ENCODE data around the gene GAB2. TPM values are rescaled to one million over a fixed set of nuclear protein-coding genes. Genes with fewer than 3 reads are reported as not detected.

The GAB2 gene
- total and polyA plus RNA-seq, 2 of the 13 experiments (the other 11 are each of a cell fraction or from before 2014, with no cell fraction given), result 4.1 to 8.6 TPM

DNA sequence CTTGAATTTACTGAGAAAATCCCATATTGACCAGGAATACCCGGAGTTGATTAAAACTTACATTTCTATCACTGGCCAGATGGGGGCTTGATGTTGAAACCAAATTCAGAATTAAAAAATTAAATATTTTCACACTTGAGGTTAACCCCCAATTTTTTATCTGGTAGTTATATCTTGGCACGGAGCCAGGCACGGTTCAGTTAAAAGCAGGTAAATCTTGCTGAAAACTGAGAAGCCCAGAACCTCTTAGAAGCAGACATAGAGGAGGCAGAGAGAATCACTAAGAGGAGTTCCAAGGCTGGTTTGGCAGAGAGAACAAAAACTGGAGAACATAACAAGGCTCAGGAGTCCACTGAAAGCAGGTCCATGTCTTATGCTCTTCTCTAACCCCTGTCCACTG, 151.2 kb downstream of the GAB2 start:
- Histone ChIP-seq H3K9me3 (ENCODE audit: low read length) (no peaks in the 10 kb centered on the region), H3K4me3 (replicated peaks in 1 of 3; ENCODE audit: insufficient read depth in 1 of 3, low read depth in 2 of 3, low read length in 3 of 3) (no peak overlapping the region), H3K79me2 (ENCODE audit: insufficient read depth, low read length) (no peaks in the 10 kb centered on the region), H3K27me3 (ENCODE audit: control insufficient read depth in 1 of 2, insufficient read depth in 2 of 2, low read length in 2 of 2) (no peaks in the 10 kb centered on the region), H3K4me1 (ENCODE audit: insufficient read depth, low read length) (no peaks in the 10 kb centered on the region), H4K20me1 (ENCODE audit: insufficient read depth, low read length) (no peaks in the 10 kb centered on the region), H3K4me2 (ENCODE audit: low read depth, low read length) (no peak overlapping the region), H3K9ac (ENCODE audit: insufficient read depth, low read depth, low read length) (no peak overlapping the region), H3K36me3 (replicated peaks in 1 of 2; ENCODE audit: control insufficient read depth in 1 of 2, insufficient read depth in 2 of 2, low read length in 2 of 2) (no peaks in the 10 kb centered on the region), H2AFZ (ENCODE audit: low read length) (no peak overlapping the region), H3K27ac (ENCODE audit: extremely low read length, insufficient read depth, low read length) (no peak overlapping the region)
- in situ Hi-C loops (cut with HindIII; ENCODE audit: extremely low pct_ligation_motif_present, low pct_unique_long_range_greater_than_20kb) (no loop called here), intact Hi-C loops (cut with micrococcal nuclease; ENCODE audit: unreplicated experiment) (no loop called here)
- 94% methylated on average over 3 of the region's 3 CpGs for WGBS (ENCODE audit: low lambda C conversion rate)
- ATAC-seq (no peak), DNase-seq (ENCODE audit: low spot score) (no peak), FAIRE-seq (no peak)
- TF ChIP-seq TCF12 (IDR thresholded peaks at IDR 0.05) (no peak), TCF12 (CRISPR knock-in tag; IDR thresholded peaks at IDR 0.05) (no peak), MXI1 (IDR thresholded peaks at IDR 0.05; ENCODE audit: borderline replicate concordance, low read depth, low read length) (no peak), JDP2 (CRISPR knock-in tag; IDR thresholded peaks at IDR 0.05; ENCODE audit: borderline replicate concordance) (no peak), ZNF367 (CRISPR knock-in tag; IDR thresholded peaks at IDR 0.05; ENCODE audit: borderline replicate concordance) (no peak), HDAC1 (CRISPR knock-in tag; IDR thresholded peaks at IDR 0.05) (no peak), AKAP8 (CRISPR knock-in tag; IDR thresholded peaks at IDR 0.05) (no peak), LCORL (IDR thresholded peaks at IDR 0.05) (peak; percentile 57; the same call in 1 of the 2 replicates), LCORL (CRISPR knock-in tag; IDR thresholded peaks at IDR 0.05) (no peak), ZNF343 (CRISPR knock-in tag; IDR thresholded peaks at IDR 0.05) (no peak)
- BruUV-seq (replicated peaks), result no TSS peak
- CTCF ChIA-PET (ENCODE audit: low intra/inter-chr PET ratio, low total read pairs), result no interaction called here
- POLR2A ChIA-PET, result no interaction called here

DNA sequence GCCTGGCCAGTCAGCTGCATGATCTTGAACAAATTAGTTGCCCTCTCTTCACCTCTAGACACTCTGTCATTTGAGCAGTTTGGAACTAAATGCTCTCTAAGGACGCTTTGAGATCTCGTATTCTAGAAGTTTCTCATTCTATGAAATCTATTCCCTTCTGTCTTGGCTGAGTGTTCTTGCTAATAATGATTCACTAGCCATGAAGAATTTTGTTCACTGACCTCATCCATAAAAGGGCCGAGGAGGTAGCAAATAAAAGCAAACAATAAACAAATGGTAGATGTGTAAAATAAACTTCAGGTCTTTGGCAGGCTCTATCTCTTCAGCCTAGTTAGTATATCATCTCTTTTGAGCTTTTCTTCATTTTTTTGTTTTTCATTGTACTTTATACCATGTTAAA, 152.3 kb downstream of the GAB2 start:
- Histone ChIP-seq H3K4me3 (replicated peaks in 1 of 3; ENCODE audit: insufficient read depth in 1 of 3, low read depth in 2 of 3, low read length in 3 of 3) (no peak overlapping the region), H3K36me3 (replicated peaks in 1 of 2; ENCODE audit: control insufficient read depth in 1 of 2, insufficient read depth in 2 of 2, low read length in 2 of 2) (no peaks in the 10 kb centered on the region), H3K9ac (ENCODE audit: insufficient read depth, low read depth, low read length) (no peak overlapping the region), H3K4me1 (ENCODE audit: insufficient read depth, low read length) (peaks cover 3% of the 10 kb centered on the region), H3K9me3 (ENCODE audit: low read length) (no peaks in the 10 kb centered on the region), H3K79me2 (ENCODE audit: insufficient read depth, low read length) (no peaks in the 10 kb centered on the region), H3K27me3 (ENCODE audit: control insufficient read depth in 1 of 2, insufficient read depth in 2 of 2, low read length in 2 of 2) (no peaks in the 10 kb centered on the region), H3K27ac (ENCODE audit: extremely low read length, insufficient read depth, low read length) (no peak overlapping the region), H4K20me1 (ENCODE audit: insufficient read depth, low read length) (no peaks in the 10 kb centered on the region), H2AFZ (ENCODE audit: low read length) (no peak overlapping the region), H3K4me2 (ENCODE audit: low read depth, low read length) (no peak overlapping the region)
- ChIA-PET CTCF (ENCODE audit: low intra/inter-chr PET ratio, low total read pairs) (no interaction called here), POLR2A (no interaction called here)
- TF ChIP-seq, protein P1, sequence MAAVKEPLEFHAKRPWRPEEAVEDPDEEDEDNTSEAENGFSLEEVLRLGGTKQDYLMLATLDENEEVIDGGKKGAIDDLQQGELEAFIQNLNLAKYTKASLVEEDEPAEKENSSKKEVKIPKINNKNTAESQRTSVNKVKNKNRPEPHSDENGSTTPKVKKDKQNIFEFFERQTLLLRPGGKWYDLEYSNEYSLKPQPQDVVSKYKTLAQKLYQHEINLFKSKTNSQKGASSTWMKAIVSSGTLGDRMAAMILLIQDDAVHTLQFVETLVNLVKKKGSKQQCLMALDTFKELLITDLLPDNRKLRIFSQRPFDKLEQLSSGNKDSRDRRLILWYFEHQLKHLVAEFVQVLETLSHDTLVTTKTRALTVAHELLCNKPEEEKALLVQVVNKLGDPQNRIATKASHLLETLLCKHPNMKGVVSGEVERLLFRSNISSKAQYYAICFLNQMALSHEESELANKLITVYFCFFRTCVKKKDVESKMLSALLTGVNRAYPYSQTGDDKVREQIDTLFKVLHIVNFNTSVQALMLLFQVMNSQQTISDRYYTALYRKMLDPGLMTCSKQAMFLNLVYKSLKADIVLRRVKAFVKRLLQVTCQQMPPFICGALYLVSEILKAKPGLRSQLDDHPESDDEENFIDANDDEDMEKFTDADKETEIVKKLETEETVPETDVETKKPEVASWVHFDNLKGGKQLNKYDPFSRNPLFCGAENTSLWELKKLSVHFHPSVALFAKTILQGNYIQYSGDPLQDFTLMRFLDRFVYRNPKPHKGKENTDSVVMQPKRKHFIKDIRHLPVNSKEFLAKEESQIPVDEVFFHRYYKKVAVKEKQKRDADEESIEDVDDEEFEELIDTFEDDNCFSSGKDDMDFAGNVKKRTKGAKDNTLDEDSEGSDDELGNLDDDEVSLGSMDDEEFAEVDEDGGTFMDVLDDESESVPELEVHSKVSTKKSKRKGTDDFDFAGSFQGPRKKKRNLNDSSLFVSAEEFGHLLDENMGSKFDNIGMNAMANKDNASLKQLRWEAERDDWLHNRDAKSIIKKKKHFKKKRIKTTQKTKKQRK (IDR thresholded peaks at IDR 0.05; ENCODE audit: low read length), result no peak
- TF ChIP-seq, protein P2, sequence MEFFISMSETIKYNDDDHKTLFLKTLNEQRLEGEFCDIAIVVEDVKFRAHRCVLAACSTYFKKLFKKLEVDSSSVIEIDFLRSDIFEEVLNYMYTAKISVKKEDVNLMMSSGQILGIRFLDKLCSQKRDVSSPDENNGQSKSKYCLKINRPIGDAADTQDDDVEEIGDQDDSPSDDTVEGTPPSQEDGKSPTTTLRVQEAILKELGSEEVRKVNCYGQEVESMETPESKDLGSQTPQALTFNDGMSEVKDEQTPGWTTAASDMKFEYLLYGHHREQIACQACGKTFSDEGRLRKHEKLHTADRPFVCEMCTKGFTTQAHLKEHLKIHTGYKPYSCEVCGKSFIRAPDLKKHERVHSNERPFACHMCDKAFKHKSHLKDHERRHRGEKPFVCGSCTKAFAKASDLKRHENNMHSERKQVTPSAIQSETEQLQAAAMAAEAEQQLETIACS (CRISPR knock-in tag; IDR thresholded peaks at IDR 0.05), result no peak
- TF ChIP-seq ZNF720 (CRISPR knock-in tag; IDR thresholded peaks at IDR 0.05), result no peak
- WGBS (ENCODE audit: low lambda C conversion rate), result 65% methylated on average over 3 of the region's 3 CpGs
- in situ Hi-C loops (cut with HindIII; ENCODE audit: extremely low pct_ligation_motif_present, low pct_unique_long_range_greater_than_20kb) (no loop called here), intact Hi-C loops (cut with micrococcal nuclease; ENCODE audit: unreplicated experiment) (no loop called here)
- BruUV-seq (replicated peaks), result no TSS peak
- no peak for FAIRE-seq
- DNase-seq (ENCODE audit: low spot score), result no peak
- no peak for ATAC-seq
